ENCODE results near the gene PLIN4.

DNA sequence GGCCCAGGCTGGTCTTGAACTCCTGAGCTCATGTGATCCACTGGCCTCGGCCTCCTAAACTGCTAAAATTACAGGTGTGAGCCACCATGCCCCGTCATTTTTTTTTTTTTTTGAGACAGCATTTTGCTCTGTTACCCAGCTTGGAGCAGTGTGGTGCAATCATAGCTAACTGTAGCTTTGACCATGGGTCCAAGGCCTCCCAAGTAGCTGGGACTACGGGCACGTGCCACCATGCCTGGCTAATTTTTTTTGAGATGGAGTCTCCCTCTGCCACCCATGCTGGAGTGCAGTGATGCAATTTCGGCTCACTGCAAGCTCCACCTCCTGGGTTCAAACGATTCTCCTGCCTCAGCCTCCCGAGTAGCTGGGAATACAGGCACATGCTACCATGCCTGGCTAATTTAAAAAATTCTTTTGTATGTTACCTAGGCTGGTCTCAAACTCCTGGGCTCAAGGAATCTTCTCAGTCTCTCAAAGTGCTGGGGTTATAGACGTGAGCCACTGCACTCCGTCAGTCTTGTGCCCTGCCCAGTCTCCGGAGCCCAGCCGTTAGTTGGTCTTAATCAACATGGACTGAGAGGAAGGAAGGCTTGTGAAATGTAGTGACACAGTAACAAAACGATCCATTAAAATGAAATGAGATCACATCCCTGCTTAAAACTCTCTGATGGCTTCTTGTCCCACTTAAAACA, 23.0 kb upstream of the PLIN4 start:
- TF ChIP-seq, protein P1, sequence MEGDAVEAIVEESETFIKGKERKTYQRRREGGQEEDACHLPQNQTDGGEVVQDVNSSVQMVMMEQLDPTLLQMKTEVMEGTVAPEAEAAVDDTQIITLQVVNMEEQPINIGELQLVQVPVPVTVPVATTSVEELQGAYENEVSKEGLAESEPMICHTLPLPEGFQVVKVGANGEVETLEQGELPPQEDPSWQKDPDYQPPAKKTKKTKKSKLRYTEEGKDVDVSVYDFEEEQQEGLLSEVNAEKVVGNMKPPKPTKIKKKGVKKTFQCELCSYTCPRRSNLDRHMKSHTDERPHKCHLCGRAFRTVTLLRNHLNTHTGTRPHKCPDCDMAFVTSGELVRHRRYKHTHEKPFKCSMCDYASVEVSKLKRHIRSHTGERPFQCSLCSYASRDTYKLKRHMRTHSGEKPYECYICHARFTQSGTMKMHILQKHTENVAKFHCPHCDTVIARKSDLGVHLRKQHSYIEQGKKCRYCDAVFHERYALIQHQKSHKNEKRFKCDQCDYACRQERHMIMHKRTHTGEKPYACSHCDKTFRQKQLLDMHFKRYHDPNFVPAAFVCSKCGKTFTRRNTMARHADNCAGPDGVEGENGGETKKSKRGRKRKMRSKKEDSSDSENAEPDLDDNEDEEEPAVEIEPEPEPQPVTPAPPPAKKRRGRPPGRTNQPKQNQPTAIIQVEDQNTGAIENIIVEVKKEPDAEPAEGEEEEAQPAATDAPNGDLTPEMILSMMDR (IDR thresholded peaks at IDR 0.05), result no peak
- TF ChIP-seq POLR2A (IDR thresholded peaks at IDR 0.05), result no peak

All from vagina (tissue), 2 donors.